ENCODE results near the gene NOX4.

- TF ChIP-seq CTCF (IDR thresholded peaks at IDR 0.05), result no peak
- TF ChIP-seq EZH2 (IDR thresholded peaks at IDR 0.05), result no peak
- no peak for TF ChIP-seq EZH2phosphoT487 (IDR thresholded peaks at IDR 0.05)
Observed at GRCh38 chr11:89536926-89537325, 45.8 kb upstream of the NOX4 start.

All from neural progenitor cell (in vitro differentiated cells).